Neural cell (in vitro differentiated cells): ENCODE measurements around the gene WNT7B. TPM values are rescaled to one million over a fixed set of nuclear protein-coding genes. Genes with fewer than 3 reads are reported as not detected.

Source experiments
- H2AFZ ChIP-seq: fragments of 200-600, 300-800 bp; sonication (generic), shearing (Covaris generic); 2 replicates; pipeline ENCODE4 v1.6.0; 2014; ENCODE audit warnings: low read depth, mild to moderate bottlenecking, antibody characterized with exemption, low read length, moderate library complexity
- H3F3A ChIP-seq: fragments of 200-600 bp; shearing (Covaris generic); 2 replicates; pipeline ENCODE4 v1.6.1; 2016; ENCODE audit warnings: mild to moderate bottlenecking, moderate library complexity, mixed read lengths, antibody characterized with exemption, low read length; ENCODE audit not compliant: insufficient read depth, poor library complexity, severe bottlenecking
- H3K27ac ChIP-seq: fragments of 200-600, 300-800 bp; sonication (generic), shearing (Covaris generic); 2 replicates; pipeline ENCODE4 v1.5.1; 2014; ENCODE audit warnings: mild to moderate bottlenecking, low read length, moderate library complexity
- H3K27me3 ChIP-seq: fragments of 300-800, 200-600 bp; sonication (generic), shearing (Covaris generic); 2 replicates; pipeline ENCODE4 v1.6.0; 2014; ENCODE audit warnings: mild to moderate bottlenecking, low read depth, low read length, moderate library complexity; ENCODE audit not compliant: insufficient read depth
- H3K36me3 ChIP-seq: fragments of 300-800, 200-600 bp; sonication (generic), shearing (Covaris generic); 2 replicates; pipeline ENCODE4 v1.5.1; 2014; ENCODE audit warnings: mild to moderate bottlenecking, antibody characterized with exemption, low read length, moderate library complexity; ENCODE audit not compliant: insufficient read depth
- H3K4me2 ChIP-seq: fragments of 300-800, 200-600 bp; sonication (generic), shearing (Covaris generic); 2 replicates; pipeline ENCODE4 v1.6.0; 2014; ENCODE audit warnings: mild to moderate bottlenecking, low read length
- H3K4me3 ChIP-seq: fragments of 300-800, 200-600 bp; sonication (generic), shearing (Covaris generic); 2 replicates; pipeline ENCODE4 v1.5.1; 2014; ENCODE audit warnings: mild to moderate bottlenecking, low read length, moderate library complexity
- H3K79me2 ChIP-seq: fragments of 200-600 bp; shearing (Covaris generic); replicated peaks from 2 replicates; pipeline ENCODE4 v1.6.0; 2014; ENCODE audit warnings: mild to moderate bottlenecking, low read length, moderate library complexity; ENCODE audit not compliant: insufficient read depth
- H3K9ac ChIP-seq: fragments of 300-800, 200-600 bp; sonication (generic), shearing (Covaris generic); 2 replicates; pipeline ENCODE4 v1.6.1; 2016; ENCODE audit warnings: mild to moderate bottlenecking, low read length, mixed read lengths
- H3K9me2 ChIP-seq: fragments of 200-600 bp; shearing (Covaris generic); 2 replicates; pipeline ENCODE4 v1.6.1; 2016; ENCODE audit warnings: mild to moderate bottlenecking, low read length, mixed read lengths; ENCODE audit not compliant: insufficient read depth
- H3K9me3 ChIP-seq: fragments of 200-600, 300-800 bp; sonication (generic), shearing (Covaris generic); 2 replicates; pipeline ENCODE4 v1.6.1; 2016; ENCODE audit warnings: mild to moderate bottlenecking, mixed run types, low read length, moderate library complexity, mixed read lengths
- H4K20me1 ChIP-seq: fragments of 200-600 bp; shearing (Covaris generic); 2 replicates; pipeline ENCODE4 v1.6.1; 2016; ENCODE audit warnings: mild to moderate bottlenecking, mixed run types; ENCODE audit not compliant: insufficient read depth
- EP300 ChIP-seq: fragments of 450-650 bp; conservative IDR thresholded peaks from 2 replicates; pipeline ENCODE4 v1.6.1; 2014; ENCODE audit warnings: antibody characterized with exemption, mild to moderate bottlenecking, moderate library complexity; ENCODE audit not compliant: poor library complexity, severe bottlenecking
- EZH2 ChIP-seq: fragments of 200-600, 300-800 bp; shearing (Covaris generic), sonication (generic); IDR thresholded peaks from 2 replicates; pipeline ENCODE4 v1.6.1; 2014; ENCODE audit warnings: antibody characterized with exemption, low read length, borderline replicate concordance, mild to moderate bottlenecking; ENCODE audit not compliant: insufficient read depth, poor library complexity, severe bottlenecking
- MXI1 ChIP-seq: fragments of 450-650 bp; conservative IDR thresholded peaks from 2 replicates; pipeline ENCODE4 v1.6.1; 2014; ENCODE audit warnings: antibody characterized with exemption, mild to moderate bottlenecking; ENCODE audit not compliant: poor library complexity, severe bottlenecking
- POLR2AphosphoS5 ChIP-seq: IDR thresholded peaks from 2 replicates; pipeline ENCODE4 v1.6.1; 2012
- RAD21 ChIP-seq: fragments of 450-650 bp; conservative IDR thresholded peaks from 2 replicates; pipeline ENCODE4 v1.6.1; 2014; ENCODE audit warnings: antibody characterized with exemption, mild to moderate bottlenecking, moderate library complexity
- SMC3 ChIP-seq: fragments of 450-650 bp; conservative IDR thresholded peaks from 2 replicates; pipeline ENCODE4 v1.6.1; 2014; ENCODE audit warnings: antibody characterized with exemption, mild to moderate bottlenecking, moderate library complexity; ENCODE audit not compliant: poor library complexity
- TAF1 ChIP-seq: IDR thresholded peaks from 2 replicates; pipeline ENCODE4 v1.6.1; 2012; ENCODE audit warnings: low read depth
- polyA plus RNA-seq: library from polyadenylated mRNA; depleted of rRNA; stranded (reverse); fragments of >200 nt; gene quantifications from 2 replicates; pipeline ENCODE4 v1.2.3, GENCODE V29; 2014
- TF ChIP-seq, protein P1 (sequence below): fragments of 450-650 bp; IDR thresholded peaks from 2 replicates; pipeline ENCODE4 v1.5.1; 2014; ENCODE audit warnings: antibody characterized with exemption, mild to moderate bottlenecking, moderate library complexity; ENCODE audit not compliant: poor library complexity, severe bottlenecking
- TF ChIP-seq, protein P2 (sequence below): IDR thresholded peaks from 2 replicates; pipeline ENCODE4 v1.6.1; 2012; ENCODE audit warnings: borderline replicate concordance

Gene WNT7B
- polyA plus RNA-seq, 1 donor from 2014 or later: 0.16 TPM

DNA sequence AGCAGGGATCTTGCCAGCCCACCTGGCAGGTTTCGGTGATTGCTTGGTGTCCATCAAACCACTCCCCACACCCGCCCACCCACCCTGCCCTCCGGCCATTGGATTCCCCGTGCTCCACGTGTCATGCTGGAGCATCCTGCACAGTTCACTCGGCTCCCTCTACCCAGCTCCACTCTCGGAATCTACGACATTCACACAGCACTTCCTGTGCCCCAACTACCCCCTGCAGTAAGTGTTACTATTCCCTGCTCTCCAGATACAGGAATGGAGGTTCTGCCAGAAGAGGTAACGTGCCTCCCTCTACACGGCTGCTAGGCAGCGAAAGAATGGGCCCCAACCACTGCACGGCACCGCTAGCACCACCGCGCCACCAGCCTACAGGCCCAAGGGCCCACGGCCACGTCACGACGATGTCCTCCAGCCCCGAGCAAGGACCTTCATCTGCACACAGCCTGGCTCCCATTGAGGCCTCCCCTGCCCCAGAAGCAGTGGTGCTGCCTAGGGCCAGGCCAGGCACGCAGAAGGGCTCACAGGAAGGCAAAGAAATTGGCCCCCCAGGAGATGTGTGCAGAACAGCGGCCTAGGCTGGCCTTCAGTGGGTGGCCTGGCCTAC lies 27.6 kb downstream of the WNT7B start:
- no peak overlapping the region for H3K4me3 ChIP-seq
- no peak overlapping the region for H3K9ac ChIP-seq
- no peaks in the 10 kb centered on the region for H4K20me1 ChIP-seq
- no peaks in the 10 kb centered on the region for H3F3A ChIP-seq
- no peak overlapping the region for H2AFZ ChIP-seq
- no peaks in the 10 kb centered on the region for H3K9me3 ChIP-seq
- no peaks in the 10 kb centered on the region for H3K27me3 ChIP-seq
- no peaks in the 10 kb centered on the region for H3K79me2 ChIP-seq
- H3K9me2 ChIP-seq: no peaks in the 10 kb centered on the region
- no peaks in the 10 kb centered on the region for H3K36me3 ChIP-seq
- no peak overlapping the region for H3K4me2 ChIP-seq
- TF ChIP-seq SMC3 (no peak), MXI1 (no peak)
- no peak overlapping the region for H3K27ac ChIP-seq

DNA sequence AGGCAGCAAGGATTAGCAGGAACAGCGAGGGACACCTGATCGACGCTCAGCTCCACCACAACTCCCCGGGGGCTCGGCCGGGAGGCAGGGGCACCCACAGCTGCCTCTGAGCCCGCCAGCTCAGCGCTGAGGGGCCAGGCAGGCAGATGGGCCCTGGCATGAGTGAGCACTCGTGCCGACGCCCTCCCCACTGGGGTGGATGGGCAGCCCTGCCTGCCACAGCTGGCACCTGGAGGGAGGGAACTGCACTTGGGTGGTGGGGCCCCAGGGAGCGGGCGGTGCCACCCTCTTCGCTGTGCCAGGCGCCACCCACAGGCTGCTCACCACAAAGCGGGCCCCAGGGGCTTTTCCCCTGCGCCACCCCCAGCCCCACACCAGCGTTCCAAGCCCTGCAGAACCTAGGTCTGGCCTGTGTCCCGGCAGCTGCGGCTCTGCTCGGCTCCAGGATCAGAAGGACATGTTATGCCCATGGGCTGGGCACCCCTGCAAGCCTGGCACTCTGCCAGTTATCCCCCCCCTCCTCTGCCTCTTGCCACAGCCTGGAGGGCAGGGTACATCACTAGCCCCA lies 28.8 kb downstream of the WNT7B start:
- Histone ChIP-seq H3K9me3 (no peaks in the 10 kb centered on the region), H3K9me2 (no peaks in the 10 kb centered on the region), H3F3A (no peaks in the 10 kb centered on the region), H4K20me1 (no peaks in the 10 kb centered on the region), H3K27ac (no peak overlapping the region), H3K79me2 (no peaks in the 10 kb centered on the region), H3K4me3 (no peak overlapping the region), H3K27me3 (no peaks in the 10 kb centered on the region), H3K36me3 (no peaks in the 10 kb centered on the region), H3K9ac (no peak overlapping the region), H2AFZ (no peak overlapping the region), H3K4me2 (no peak overlapping the region)
- TF ChIP-seq, protein P1, sequence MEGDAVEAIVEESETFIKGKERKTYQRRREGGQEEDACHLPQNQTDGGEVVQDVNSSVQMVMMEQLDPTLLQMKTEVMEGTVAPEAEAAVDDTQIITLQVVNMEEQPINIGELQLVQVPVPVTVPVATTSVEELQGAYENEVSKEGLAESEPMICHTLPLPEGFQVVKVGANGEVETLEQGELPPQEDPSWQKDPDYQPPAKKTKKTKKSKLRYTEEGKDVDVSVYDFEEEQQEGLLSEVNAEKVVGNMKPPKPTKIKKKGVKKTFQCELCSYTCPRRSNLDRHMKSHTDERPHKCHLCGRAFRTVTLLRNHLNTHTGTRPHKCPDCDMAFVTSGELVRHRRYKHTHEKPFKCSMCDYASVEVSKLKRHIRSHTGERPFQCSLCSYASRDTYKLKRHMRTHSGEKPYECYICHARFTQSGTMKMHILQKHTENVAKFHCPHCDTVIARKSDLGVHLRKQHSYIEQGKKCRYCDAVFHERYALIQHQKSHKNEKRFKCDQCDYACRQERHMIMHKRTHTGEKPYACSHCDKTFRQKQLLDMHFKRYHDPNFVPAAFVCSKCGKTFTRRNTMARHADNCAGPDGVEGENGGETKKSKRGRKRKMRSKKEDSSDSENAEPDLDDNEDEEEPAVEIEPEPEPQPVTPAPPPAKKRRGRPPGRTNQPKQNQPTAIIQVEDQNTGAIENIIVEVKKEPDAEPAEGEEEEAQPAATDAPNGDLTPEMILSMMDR: no peak
- no peak for TF ChIP-seq SMC3
- no peak for TF ChIP-seq POLR2AphosphoS5
- TF ChIP-seq, protein P2, sequence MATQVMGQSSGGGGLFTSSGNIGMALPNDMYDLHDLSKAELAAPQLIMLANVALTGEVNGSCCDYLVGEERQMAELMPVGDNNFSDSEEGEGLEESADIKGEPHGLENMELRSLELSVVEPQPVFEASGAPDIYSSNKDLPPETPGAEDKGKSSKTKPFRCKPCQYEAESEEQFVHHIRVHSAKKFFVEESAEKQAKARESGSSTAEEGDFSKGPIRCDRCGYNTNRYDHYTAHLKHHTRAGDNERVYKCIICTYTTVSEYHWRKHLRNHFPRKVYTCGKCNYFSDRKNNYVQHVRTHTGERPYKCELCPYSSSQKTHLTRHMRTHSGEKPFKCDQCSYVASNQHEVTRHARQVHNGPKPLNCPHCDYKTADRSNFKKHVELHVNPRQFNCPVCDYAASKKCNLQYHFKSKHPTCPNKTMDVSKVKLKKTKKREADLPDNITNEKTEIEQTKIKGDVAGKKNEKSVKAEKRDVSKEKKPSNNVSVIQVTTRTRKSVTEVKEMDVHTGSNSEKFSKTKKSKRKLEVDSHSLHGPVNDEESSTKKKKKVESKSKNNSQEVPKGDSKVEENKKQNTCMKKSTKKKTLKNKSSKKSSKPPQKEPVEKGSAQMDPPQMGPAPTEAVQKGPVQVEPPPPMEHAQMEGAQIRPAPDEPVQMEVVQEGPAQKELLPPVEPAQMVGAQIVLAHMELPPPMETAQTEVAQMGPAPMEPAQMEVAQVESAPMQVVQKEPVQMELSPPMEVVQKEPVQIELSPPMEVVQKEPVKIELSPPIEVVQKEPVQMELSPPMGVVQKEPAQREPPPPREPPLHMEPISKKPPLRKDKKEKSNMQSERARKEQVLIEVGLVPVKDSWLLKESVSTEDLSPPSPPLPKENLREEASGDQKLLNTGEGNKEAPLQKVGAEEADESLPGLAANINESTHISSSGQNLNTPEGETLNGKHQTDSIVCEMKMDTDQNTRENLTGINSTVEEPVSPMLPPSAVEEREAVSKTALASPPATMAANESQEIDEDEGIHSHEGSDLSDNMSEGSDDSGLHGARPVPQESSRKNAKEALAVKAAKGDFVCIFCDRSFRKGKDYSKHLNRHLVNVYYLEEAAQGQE: no peak
- no peak for TF ChIP-seq EP300
- TF ChIP-seq MXI1: no peak
- no peak for TF ChIP-seq RAD21
- TF ChIP-seq TAF1: no peak
- no peak for TF ChIP-seq EZH2
